ENCODE data around the gene HHLA2. TPM values are rescaled to one million over a fixed set of nuclear protein-coding genes. Genes with fewer than 3 reads are reported as not detected.

The HHLA2 gene
- total and polyA plus RNA-seq, 2 of the 8 experiments (the other 6 are each of a cell fraction or from before 2014, with no cell fraction given) = not detected

DNA sequence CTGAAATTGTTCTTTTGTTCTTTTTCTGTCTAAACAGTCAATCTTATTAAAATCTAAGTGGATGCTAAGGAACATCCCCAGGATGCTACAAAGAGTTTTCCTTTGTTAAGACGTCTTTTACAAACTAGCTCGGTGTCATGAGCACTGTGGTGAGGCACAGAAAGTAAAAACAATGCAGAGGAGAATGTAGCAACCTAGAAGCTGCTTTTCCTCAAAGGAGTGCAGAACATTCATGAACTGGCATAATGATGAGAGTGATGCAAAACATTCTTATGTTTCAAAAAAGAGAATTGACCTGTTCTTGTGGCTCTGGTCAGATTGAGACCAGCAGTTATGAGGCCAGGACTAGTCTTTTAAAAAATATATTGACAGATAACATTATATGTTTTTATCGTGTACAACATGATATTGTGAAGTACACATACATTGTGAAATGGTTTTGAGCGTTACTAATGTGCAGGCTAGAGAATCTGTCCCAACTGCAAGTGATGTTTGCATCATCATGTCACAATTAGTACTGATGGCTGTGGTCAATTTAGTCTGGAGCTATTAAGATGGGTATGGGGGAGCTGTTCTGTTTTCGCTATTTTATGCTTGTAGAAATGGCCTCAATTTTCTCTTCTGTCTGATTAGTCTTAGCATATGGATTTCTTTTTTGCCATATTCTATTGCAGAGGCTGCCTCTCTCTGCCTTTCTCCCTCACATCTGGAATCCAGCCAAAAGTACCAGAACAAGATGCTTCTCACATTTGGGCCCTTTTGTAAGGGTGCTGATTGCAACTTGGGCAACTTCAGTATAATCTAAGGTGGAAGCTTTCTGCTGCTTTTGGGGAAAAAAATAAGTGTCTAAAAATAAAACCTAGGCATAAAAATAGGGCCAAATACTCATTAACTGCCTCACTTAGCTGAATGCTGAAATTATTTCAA is 50.2 kb downstream of the HHLA2 start:
- H3K79me2 ChIP-seq (ENCODE audit: control insufficient read depth in 1 of 2, insufficient read depth in 2 of 2, low read length in 2 of 2) = no peaks in the 10 kb centered on the region
- CTCF ChIA-PET (ENCODE audit: partially characterized antibody) = interaction anchor here (1.2 to 1.9 kb wide), 3 partner anchors 24 to 131 kb away, joined by 3 to 4 read pairs (median 3); no protein-coding TSS in a partner anchor
- H3K23me2 ChIP-seq (ENCODE audit: low read depth, low read length) = no peaks in the 10 kb centered on the region; the same call in 1 of the 2 replicates
- H2BK20ac ChIP-seq (ENCODE audit: low read length) = no peak overlapping the region
- 93% methylated on average over 5 of the region's 5 CpGs; no CpG with 5 or more reads in 1 of the 2 experiments for WGBS, 2 experiments (ENCODE audit: extremely low coverage in 1 of 2, insufficient coverage in 1 of 2, insufficient read length in 1 of 2, insufficient replicate concordance in 2 of 2, low coverage in 1 of 2, low lambda C conversion rate in 2 of 2, missing lambda C conversion rate in 1 of 2)
- H2AFZ ChIP-seq (ENCODE audit: low read length) = no peak overlapping the region
- no peak overlapping the region for H3K56ac ChIP-seq (replicated peaks; ENCODE audit: insufficient read length, low read depth, low read length)
- H3K79me1 ChIP-seq (ENCODE audit: low read depth, low read length) = no peaks in the 10 kb centered on the region
- no peaks in the 10 kb centered on the region for H3K9me3 ChIP-seq (ENCODE audit: insufficient read depth in 2 of 2, low read depth in 1 of 2, low read length in 1 of 2)
- no peak overlapping the region for H3K14ac ChIP-seq (ENCODE audit: insufficient read length)
- no peak overlapping the region for H2BK120ac ChIP-seq (replicated peaks; ENCODE audit: low read depth, low read length)
- H2AK5ac ChIP-seq (ENCODE audit: low read depth, low read length) = no peak overlapping the region
- no peaks in the 10 kb centered on the region for H3K36me3 ChIP-seq (ENCODE audit: control insufficient read depth in 2 of 4, insufficient read depth in 4 of 4, low read length in 3 of 4)
- no peaks in the 10 kb centered on the region for H3K4me1 ChIP-seq (replicated peaks in 1 of 4; ENCODE audit: control insufficient read depth in 3 of 4, insufficient read depth in 4 of 4, low read length in 3 of 4)
- no peak overlapping the region for H3K4me2 ChIP-seq (ENCODE audit: insufficient read depth in 1 of 2, low read depth in 2 of 2, low read length in 2 of 2)
- no peak overlapping the region for H3K18ac ChIP-seq (ENCODE audit: extremely low read depth, low read length)
- no peak overlapping the region for H2BK12ac ChIP-seq (ENCODE audit: low read depth, low read length)
- H4K91ac ChIP-seq (replicated peaks; ENCODE audit: insufficient read length, low read length) = no peak overlapping the region
- H4K8ac ChIP-seq (ENCODE audit: extremely low read depth, insufficient read depth, low read length) = no peak overlapping the region
- TF ChIP-seq TEAD4 (IDR thresholded peaks at IDR 0.05; ENCODE audit: low read depth, low read length) = peak; percentile 69
- TF ChIP-seq NRF1 (IDR thresholded peaks at IDR 0.05; ENCODE audit: low read depth, low read length) = no peak
- no peak for TF ChIP-seq RXRA (IDR thresholded peaks at IDR 0.05; ENCODE audit: insufficient read depth, low read depth, low read length)
- no peak for TF ChIP-seq SIRT6 (IDR thresholded peaks at IDR 0.05; ENCODE audit: low read length)
- TF ChIP-seq RNF2 (IDR thresholded peaks at IDR 0.05; ENCODE audit: borderline replicate concordance, low read depth, low read length, missing control alignments, poor library complexity, severe bottlenecking) = no peak
- H3K4me3 ChIP-seq (ENCODE audit: extremely low read depth in 1 of 4, insufficient read depth in 2 of 4, low read depth in 3 of 4, low read length in 4 of 4) = no peak overlapping the region
- no peak overlapping the region for H3K27ac ChIP-seq (ENCODE audit: low read depth, low read length)
- H3K9ac ChIP-seq (replicated peaks in 1 of 4; ENCODE audit: extremely low read depth in 1 of 4, low read depth in 3 of 4, low read length in 3 of 4) = no peak overlapping the region
- no peak overlapping the region for H4K5ac ChIP-seq (ENCODE audit: insufficient read length, low read depth, low read length)
- POLR2A ChIA-PET (ENCODE audit: partially characterized antibody) = interaction anchor here (1.2 kb wide), 1 partner anchor 15 kb away, joined by 3 read pairs; no protein-coding TSS in a partner anchor
- no peak overlapping the region for H2BK5ac ChIP-seq (ENCODE audit: low read depth, low read length)
- H3K4ac ChIP-seq (replicated peaks; ENCODE audit: insufficient read length, low read depth, low read length) = no peak overlapping the region
- no peak overlapping the region for H2BK15ac ChIP-seq (ENCODE audit: low read length)
- FAIRE-seq (no peak), DNase-seq (ENCODE audit: low read depth in 1 of 2, low spot score in 2 of 2) (no peak)
- no peaks in the 10 kb centered on the region for H3K27me3 ChIP-seq (replicated peaks in 1 of 4; ENCODE audit: control insufficient read depth in 3 of 4, extremely low read depth in 1 of 4, insufficient read depth in 3 of 4, low read length in 3 of 4)
- H4K20me1 ChIP-seq (replicated peaks in 1 of 2; ENCODE audit: control insufficient read depth in 1 of 2, insufficient read depth in 2 of 2, low read length in 2 of 2) = no peaks in the 10 kb centered on the region
- H3K23ac ChIP-seq (ENCODE audit: insufficient read length) = no peak overlapping the region
